Measurements from ENCODE around the gene C11orf68.

The C11orf68 gene

GRCh38 chr11:65871811-65872548 lies 46.9 kb downstream of the C11orf68 start:
- DNase-seq (ENCODE audit: low read depth), result no peak

DNA sequence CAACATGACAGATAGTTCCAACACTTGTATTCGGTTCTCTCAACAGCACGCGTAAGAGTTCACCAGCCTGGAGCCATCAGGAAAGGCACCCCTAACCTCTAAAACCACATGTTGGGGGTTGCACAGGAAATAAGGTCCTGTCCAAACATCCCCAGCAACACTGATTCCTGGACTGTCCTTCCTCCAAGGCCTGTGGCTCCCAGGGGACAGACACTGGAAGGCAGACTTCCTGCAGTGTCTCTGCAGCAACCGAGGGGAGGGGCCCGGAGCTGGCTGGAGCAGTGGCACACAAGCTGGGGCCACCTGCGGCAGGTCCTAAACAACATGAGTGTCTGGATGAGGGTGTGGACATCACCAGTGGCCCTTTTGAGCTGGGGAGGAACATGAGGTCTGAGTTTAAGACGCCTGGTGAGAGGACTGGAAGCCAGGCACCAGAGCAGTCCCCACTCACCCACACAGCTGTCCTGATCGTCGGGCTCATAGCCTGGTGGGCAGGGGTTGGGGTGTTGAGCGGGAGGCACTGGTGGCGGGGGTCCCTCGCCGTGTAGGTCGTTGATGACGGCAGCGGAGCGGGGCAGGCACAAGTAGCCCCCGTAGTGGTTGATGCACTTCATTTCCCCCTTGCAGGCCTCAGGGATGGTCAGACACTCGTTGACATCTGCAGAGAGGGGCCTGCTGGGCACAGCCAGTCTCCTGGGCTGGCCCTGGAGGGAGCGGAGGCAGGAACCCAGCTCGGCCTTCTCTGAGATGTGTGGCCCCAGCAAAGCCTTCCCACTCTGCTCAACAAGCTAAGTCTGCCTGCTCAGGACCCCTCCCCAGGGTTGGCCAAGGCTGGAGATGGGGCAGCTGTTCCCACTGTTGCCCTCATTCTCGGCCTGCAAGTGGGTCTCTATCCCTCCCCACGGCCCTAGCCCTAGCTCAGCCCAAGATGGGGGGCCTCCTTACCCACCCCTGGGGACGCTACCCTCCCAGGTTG lies 47.9 kb downstream of the C11orf68 start:
- no peak for DNase-seq (ENCODE audit: low read depth)

- no peak for DNase-seq (ENCODE audit: low read depth)
Measured at GRCh38 chr11:65870307-65870658, 48.6 kb downstream of the C11orf68 start.

DNA sequence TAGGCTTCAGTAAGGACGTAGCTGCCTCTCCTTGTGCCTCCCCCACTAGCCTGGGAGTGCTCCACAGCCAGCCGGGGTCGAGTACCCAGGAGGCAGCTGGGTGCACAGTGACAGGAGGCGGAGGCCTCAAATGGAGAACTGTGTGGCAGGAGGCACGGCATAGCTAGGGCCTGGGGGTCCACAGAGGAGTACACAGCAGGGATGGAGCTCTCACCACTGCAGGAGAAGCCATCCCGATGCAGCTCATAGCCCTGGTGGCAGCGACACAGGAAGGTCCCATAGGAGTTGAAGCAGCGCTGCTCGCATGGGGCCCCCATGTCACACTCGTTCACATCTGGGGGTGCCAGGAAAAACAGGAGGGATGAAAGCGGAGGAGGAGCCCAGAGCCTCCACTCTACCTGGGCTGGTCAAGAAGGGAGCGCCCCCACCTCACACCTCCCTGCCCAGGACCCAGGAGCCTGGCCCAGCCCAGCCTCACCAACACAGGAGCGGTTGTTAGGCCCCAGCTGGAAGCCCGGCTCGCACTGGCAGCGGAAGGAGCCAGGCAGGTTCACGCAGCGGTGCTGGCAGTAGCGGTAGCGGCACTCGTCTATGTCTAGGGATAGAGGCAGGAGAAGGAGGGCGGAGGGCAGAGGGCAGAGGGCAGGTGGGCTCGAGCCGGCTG lies 49.1 kb downstream of the C11orf68 start:
- DNase-seq (ENCODE audit: low read depth), result no peak

DNA sequence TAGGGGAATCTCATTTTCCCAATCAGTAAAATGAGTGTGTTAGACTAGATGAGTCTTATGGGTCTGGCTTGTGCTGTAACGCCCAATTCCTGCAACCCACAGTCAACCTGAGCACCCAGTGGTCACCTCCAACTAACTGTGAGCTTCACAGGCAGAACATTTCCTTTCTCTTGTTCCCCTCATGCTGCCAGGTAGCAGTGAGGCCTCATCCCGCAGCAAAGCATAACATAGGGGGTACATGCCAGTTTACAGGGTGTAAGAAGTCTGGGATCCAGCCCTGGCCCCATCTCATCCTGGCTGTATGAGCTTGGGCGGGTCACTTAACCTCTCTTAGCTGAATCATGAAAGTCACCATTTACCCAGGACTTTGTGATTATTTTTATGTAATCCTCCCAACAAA lies 50.0 kb downstream of the C11orf68 start:
- no peak for DNase-seq (ENCODE audit: low read depth)

GRCh38 chr11:65868076-65868667 lies 50.7 kb downstream of the C11orf68 start:
- no peak for DNase-seq (ENCODE audit: low read depth)

DNA sequence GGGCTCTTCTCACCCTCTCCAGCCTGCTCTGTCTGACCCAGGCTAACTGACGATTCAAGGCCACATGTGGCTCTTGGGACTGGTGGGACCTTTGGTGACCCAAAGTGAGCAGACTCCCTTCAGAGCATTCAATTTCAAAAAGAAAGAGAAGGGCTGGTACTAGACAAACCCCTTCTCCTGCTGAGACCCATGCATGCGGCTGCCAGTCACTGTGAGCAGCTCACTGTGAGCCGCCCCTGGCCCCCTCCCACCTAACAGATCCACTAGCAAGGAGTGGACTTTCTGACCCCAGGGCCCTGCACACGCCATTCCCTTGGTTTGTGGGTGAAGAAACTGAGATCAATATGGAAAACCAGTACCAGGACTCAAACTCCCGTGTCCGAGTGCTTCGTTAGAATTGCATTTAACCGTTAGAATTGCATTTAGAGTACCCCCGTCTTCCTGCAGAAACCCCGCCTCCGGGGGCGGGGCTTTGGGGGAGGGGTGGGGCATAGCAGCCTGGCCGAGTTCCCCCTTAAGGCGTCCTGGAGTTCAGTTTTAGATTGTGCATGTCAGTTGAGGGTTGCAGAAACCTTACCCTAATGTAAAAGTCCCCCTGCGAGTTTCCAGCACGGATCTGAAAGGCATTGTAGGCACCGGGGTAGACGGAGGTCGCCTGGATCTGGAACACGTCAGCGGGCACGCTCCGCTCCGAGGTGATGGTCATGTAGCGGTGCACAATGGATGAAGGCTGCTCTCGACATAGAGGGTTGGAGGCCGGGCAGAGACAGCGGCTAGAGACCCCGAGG lies 51.4 kb downstream of the C11orf68 start:
- DNase-seq (ENCODE audit: low read depth), result no peak
